Lower leg skin (tissue), 4 donors: ENCODE results near the gene R3HDM4. TPM values are rescaled to one million over a fixed set of nuclear protein-coding genes. Genes with fewer than 3 reads are reported as not detected.

Experiments
- DNase-seq, 2 donors: peaks; one replicate each; pipeline ENCODE4 v3.0.0-alpha.2; 2019; ENCODE audit warnings: low spot score in 2 of 2
- H3K4me3 ChIP-seq: fragments of 200-600 bp; sonication (generic); 2 replicates; pipeline ENCODE4 v1.5.1; 2017; ENCODE audit warnings: mild to moderate bottlenecking, low read depth; ENCODE audit not compliant: poor library complexity, severe bottlenecking
- POLR2A ChIP-seq, 2 donors: fragments of 450-650 bp; IDR thresholded peaks; one replicate each; pipeline ENCODE4 v1.6.1; 2016 to 2017; ENCODE audit warnings: antibody characterized with exemption in 2 of 2, mild to moderate bottlenecking in 1 of 2, moderate library complexity in 1 of 2
- WGBS, 2 donors: methylation state at CpG; one replicate each; pipeline ENCODE4 v1.1.5; 2018; 5-methylcytosine and 5-hydroxymethylcytosine counted together
- intact Hi-C: fragments of 100-400 bp; cut with DNase I; formaldehyde crosslinking; loops from one replicate; pipeline ENCODE4 v1.15.0; 2023; ENCODE audit warnings: low total_unique reads
- total RNA-seq, 4 donors: library from RNA; depleted of rRNA; stranded (reverse); fragments of >200 nt; gene quantifications; one replicate each; pipeline ENCODE4 v1.1.0, GENCODE V29; 2016
- TF ChIP-seq, protein P1 (sequence below), 3 donors: fragments of 450-650 bp; IDR thresholded peaks; one replicate each; pipeline ENCODE4 v1.5.1; 2016; ENCODE audit warnings: antibody characterized with exemption in 3 of 3, mild to moderate bottlenecking in 3 of 3, moderate library complexity in 2 of 3

R3HDM4 gene
- total RNA-seq, 4 donors from 2014 or later = 58.1 to 75.6 (median 65.8) TPM

- 92 to 95% methylated on average over 26 to 32 of the region's 32 CpGs for WGBS, 2 donors
- DNase-seq = no peak
- TF ChIP-seq, protein P1, sequence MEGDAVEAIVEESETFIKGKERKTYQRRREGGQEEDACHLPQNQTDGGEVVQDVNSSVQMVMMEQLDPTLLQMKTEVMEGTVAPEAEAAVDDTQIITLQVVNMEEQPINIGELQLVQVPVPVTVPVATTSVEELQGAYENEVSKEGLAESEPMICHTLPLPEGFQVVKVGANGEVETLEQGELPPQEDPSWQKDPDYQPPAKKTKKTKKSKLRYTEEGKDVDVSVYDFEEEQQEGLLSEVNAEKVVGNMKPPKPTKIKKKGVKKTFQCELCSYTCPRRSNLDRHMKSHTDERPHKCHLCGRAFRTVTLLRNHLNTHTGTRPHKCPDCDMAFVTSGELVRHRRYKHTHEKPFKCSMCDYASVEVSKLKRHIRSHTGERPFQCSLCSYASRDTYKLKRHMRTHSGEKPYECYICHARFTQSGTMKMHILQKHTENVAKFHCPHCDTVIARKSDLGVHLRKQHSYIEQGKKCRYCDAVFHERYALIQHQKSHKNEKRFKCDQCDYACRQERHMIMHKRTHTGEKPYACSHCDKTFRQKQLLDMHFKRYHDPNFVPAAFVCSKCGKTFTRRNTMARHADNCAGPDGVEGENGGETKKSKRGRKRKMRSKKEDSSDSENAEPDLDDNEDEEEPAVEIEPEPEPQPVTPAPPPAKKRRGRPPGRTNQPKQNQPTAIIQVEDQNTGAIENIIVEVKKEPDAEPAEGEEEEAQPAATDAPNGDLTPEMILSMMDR (IDR thresholded peaks at IDR 0.05) = no peak
- TF ChIP-seq POLR2A (IDR thresholded peaks at IDR 0.05) = no peak
- no peak overlapping the region for H3K4me3 ChIP-seq
- intact Hi-C loops = no loop called here
Observed at GRCh38 chr19:899336-900042, 13.5 kb downstream of the R3HDM4 start.

GRCh38 chr19:898663-899062 lies 14.4 kb downstream of the R3HDM4 start:
- TF ChIP-seq POLR2A (IDR thresholded peaks at IDR 0.05) = no peak
- TF ChIP-seq, protein P1 (IDR thresholded peaks at IDR 0.05) = no peak
- 78 to 80% methylated on average over 20 of the region's 20 CpGs for WGBS, 2 donors
- intact Hi-C loops = no loop called here
- DNase-seq = no peak
- no peak overlapping the region for H3K4me3 ChIP-seq

DNA sequence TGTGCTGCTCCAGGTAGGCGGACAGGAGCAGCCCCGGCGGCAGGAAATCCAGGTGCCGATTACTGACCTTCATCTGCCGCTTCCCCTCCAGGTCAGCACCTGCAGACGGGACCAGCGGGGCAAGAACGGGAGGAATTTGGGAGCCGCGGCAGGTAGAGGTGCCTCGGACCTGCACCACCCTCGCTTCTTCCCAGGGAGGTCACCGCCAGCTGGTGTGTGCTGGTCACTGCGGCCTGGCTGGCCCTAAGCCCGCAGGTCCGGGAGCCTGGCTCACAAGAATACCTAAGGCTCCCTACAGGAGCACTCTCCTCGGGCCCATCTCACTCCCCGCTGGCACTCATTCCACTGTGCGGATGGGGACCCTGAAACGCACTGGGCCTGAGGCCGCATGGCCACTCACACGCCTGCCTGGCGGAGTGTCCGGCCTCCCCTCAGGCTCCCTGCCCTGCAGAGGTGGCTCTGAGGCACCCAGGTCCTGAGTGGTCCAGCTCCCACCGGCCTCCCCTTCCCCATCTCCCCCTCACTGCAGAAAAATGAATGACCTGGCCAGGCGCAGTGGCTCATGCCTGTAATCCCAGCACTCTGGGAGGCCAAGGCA lies 15.5 kb downstream of the R3HDM4 start:
- DNase-seq = no peak
- intact Hi-C loops = no loop called here
- no peak for TF ChIP-seq POLR2A (IDR thresholded peaks at IDR 0.05)
- TF ChIP-seq, protein P1 (IDR thresholded peaks at IDR 0.05) = no peak
- no peak overlapping the region for H3K4me3 ChIP-seq
- 90 to 93% methylated on average over 21 of the region's 26 CpGs for WGBS, 2 donors

DNA sequence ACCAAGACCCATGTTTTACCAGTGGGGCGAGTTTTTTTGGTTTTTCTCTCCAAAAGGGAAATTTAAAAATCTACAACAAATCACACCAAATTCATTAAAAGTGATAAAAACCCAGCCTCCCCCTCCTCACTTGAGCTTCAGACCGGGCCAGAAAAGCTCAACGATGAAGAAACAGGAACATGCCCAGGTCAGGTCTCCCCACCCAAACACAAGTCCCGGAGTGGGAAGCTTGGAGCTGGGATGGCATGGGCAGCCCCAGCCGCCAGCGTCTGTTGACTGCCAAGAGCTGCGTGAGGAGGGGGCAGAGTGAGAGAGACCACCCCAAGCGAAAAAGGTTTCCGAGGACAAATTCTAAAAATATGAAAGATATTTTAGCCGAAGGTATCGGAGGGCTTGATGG lies 16.0 kb downstream of the R3HDM4 start:
- intact Hi-C loops = no loop called here
- no peak for DNase-seq
- no peak overlapping the region for H3K4me3 ChIP-seq
- TF ChIP-seq POLR2A (IDR thresholded peaks at IDR 0.05) = no peak
- TF ChIP-seq, protein P1 (IDR thresholded peaks at IDR 0.05) = no peak
- WGBS, 2 donors = 84 to 95% methylated on average over 11 of the region's 11 CpGs

GRCh38 chr19:896434-896833 lies 16.6 kb downstream of the R3HDM4 start:
- TF ChIP-seq, protein P1 (IDR thresholded peaks at IDR 0.05) = no peak
- no peak for TF ChIP-seq POLR2A (IDR thresholded peaks at IDR 0.05)
- H3K4me3 ChIP-seq = no peak overlapping the region
- 94 to 95% methylated on average over 10 of the region's 10 CpGs for WGBS, 2 donors
- no peak for DNase-seq
- intact Hi-C loops = no loop called here
